ENCODE results near the gene AKR1B1. TPM values are rescaled to one million over a fixed set of nuclear protein-coding genes. Genes with fewer than 3 reads are reported as not detected.

Gene AKR1B1
- polyA plus RNA-seq, 4 donors, result 95.5 to 117 (median 107) TPM

DNA sequence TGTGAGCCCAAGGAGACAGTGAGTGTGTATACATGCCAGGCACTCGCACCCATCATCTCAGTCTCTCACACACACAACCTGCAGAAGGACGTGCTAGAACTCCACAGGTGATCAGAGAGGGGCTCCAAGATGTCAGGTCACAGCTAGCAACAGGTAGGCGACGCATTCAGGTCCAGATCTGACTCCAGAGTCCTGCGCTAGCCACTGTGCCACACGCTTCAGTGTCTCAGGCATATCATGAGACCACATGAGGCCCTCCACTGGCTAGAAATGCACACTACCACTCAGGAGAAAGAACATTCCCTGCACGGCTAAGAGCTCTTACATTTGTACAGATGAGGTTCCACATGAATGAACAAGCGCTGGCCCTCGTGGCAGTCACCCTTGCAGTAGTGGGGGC lies 11.5 kb downstream of the AKR1B1 start:
- DNase-seq (ENCODE audit: low read depth in 4 of 4, low spot score in 2 of 4), result no peak

DNA sequence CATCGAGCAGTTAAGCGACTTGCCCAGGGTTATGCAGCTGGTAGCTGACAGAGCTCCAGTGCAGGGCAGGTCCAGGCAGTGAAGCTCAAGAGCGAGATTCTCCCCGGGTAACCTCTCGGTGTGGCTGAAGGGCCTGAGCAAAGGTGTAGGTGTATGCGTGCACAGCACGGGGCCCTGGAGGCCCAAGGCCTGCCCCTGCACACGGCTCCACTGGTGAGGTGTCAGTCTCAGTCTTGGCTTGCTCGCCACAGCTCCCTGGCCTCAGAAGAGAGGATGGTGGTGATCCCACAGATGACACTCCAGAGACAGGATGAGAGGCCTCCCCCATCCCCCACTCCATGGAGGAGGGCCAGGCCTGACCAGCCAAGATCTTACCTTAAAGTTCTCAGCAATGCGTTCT lies 12.0 kb downstream of the AKR1B1 start:
- DNase-seq (ENCODE audit: low read depth in 4 of 4, low spot score in 2 of 4), result no peak

DNA sequence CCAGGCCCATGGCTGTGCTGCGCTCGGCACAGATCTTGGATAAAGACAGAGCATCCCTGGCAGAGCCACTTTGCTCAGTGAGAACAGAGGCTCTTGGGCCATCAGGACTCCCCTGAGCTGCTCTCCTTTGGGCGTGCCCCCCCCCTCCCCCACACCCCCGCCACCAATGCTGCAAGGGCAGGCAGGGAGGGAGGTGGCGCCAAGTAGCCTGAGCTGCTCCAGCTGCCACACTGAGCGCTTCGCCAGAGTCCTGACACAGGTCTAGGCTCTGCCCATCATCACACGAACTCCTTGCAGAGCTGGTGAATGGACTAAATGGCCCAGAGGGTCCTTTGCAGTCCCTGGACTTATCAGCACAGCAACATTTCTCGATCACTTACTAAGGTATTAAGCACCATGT lies 12.5 kb downstream of the AKR1B1 start:
- DNase-seq (ENCODE audit: low read depth in 4 of 4, low spot score in 2 of 4), result no peak

DNA sequence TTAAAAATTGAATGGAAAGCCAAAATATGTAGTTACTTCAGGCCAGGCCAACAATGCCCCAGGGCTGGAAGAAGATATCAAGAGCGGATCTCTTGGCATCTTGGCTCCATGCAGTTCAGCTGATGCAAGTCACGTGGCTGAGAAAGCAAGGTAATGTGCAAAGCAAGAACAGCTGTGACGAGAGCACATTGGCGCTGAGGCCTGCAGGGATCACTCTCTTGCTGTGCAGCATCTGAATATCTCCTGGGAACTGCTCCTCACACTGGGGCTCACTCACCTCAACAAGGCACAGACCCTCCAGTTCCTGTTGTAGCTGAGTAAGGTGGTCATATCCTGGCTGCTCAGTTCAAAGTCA lies 14.0 kb downstream of the AKR1B1 start:
- no peak for DNase-seq (ENCODE audit: low read depth in 4 of 4, low spot score in 2 of 4)

DNA sequence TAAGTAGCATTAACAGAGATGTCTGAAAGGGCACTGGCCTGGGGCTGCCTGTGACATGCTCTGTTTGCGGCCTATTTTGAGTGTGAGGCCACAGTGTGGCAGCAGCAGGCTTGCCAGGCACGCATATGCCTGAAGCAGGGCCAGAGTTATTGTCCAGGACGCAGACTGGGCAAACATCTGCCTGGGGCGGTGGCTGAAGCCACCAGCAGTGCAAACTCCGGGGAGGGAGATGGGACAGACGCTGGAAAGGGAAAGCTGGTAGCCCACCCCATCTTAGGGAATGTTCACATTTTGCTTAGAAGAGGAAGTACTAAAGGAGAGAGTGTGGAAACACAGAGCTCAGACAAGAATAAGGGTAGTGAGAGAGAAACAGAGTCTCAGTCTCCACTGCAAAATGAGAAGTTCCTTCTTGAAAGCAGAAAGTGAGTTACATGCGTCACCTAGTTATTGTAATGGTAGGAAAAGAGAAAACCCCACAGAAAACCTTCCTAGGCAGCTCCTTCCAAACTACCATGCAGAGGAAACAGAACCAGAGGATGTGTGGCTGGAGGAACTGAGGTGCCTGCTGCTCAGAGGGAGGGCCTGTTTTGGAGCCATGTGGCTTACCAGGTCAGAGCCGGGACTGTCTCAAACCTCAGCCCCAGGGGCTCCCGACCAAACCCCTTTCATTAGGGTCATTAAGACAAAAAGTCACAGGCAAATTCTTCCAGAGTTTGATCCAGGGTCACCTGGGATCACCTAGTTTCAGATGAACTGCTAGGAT lies 14.5 kb downstream of the AKR1B1 start:
- DNase-seq (ENCODE audit: low read depth in 4 of 4, low spot score in 2 of 4), result no peak

DNA sequence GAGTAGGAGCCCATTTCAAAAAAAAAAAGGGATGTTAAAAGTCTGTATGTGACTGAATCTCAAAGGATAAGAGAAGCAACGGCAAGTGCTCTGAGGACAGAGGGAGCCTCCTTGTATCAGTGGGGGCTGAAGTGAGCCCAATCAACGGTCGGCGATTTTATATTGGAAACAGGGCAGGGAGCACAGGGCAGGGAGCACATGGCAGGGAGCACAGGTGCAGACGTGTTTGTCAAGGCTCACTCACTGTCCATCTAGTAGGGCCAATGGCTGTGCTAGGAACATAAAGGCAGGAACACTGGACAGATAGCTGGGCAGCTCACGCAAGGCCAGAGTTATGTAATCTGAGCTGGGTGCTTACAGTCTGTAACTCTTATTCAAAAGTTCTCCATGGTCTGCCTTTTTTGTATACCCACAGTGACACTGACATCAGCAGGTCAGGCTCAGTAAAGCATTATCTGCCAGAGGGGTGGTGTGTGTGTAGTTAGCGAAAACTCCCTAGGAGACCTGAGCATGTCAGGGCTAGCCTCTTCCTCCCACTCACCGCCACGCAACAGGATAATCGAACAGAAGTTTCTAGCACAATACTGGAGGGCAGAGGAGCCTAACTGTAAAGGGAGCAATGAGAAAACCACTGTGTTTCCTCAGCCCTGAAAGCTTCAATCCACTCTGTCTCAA lies 15.4 kb downstream of the AKR1B1 start:
- no peak for DNase-seq (ENCODE audit: low read depth in 4 of 4, low spot score in 2 of 4)

DNA sequence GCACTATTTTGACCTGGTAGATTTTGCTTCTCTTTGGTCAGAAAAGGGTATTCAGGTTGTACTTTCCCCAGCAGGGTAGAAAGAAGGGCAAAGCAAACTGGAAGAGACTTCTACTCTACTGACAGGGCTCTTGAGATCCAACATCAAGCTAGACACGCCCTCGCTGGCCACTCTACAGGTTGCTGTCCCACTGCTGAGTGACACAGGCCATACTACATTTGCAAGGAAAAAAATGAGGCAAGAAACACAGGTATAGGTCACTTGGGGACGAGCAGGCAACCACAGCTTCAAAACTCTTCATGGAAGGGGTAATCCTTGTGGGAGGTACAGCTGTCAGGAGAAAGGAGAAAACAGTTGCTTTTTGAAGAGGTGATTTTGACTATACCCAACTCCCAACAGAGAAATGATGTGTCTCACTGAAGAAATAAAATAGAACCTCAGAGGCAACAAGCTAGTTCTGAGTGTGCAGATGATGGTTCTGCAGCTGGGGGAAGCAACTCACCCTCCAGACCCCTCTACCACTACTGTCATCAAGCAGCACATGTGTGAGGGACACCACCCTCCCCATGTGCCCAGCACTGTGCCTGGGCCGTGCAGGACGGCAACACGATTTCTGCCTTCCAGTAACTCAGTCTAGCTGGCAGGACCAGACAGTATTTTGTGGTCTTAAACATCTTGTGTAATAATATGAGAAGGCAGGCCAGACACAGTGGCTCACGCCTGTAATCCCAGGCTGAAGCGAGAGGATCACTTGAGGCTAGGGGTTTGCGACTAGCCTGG lies 16.3 kb downstream of the AKR1B1 start:
- no peak for DNase-seq (ENCODE audit: low read depth in 4 of 4, low spot score in 2 of 4)

DNA sequence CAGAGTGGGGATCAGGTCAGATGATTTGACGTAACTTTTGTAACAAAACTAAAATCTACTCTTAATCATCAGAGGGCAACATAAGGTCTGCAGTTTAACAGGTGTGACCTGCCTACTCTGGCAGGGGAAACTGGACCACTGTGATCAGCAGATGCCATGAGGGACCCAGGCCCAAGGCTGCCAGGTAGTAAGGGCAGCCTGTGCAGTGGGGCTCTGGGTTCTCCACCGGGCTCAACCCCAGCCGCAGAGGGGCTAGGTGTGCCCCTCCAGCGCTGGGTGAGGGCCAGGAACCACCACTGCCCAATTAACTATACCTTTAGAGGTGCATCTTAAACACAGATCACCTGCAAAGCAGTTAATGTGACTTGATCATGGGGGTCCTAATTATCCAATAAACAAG lies 17.6 kb downstream of the AKR1B1 start:
- DNase-seq (ENCODE audit: low read depth in 4 of 4, low spot score in 2 of 4), result no peak

DNA sequence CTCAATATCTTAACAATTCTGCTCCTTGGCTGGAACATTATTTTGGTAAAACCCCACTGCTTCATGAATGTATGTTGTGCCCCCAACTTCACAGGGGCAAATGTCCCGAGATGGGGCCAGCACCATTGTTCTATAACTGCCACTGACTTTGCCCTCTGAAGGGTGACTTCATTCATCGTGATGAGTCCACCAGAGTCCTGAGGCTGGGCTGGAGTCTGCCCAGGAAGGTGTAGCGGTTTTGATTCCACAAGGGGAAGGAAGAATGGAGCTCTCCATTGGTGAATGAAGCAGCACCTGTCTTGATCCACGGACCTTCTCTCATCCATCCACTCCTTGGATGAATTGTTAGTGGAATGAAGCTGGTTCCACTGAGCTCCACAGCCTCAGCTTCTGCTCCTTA lies 18.4 kb downstream of the AKR1B1 start:
- no peak for DNase-seq (ENCODE audit: low read depth in 4 of 4, low spot score in 2 of 4)

DNA sequence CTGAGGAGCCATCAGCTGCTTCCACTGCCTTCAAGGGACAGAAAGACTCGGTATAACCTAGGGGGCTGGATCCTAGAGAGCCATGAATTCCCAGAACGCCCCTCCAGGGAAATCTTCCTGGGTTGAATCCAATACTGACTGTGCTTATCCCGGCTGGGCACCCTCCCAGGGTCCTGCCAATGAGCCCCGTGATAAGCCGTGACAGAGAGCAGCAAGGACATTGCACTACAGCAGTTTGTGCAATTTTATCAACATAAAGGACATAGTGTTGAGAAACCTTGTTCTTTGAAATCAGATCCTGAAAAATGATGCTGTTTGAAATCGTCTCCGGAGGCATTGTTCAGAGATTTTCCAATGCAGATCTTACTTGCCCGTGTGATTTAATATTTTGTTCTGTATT lies 18.8 kb downstream of the AKR1B1 start:
- no peak for DNase-seq (ENCODE audit: low read depth in 4 of 4, low spot score in 2 of 4)

DNA sequence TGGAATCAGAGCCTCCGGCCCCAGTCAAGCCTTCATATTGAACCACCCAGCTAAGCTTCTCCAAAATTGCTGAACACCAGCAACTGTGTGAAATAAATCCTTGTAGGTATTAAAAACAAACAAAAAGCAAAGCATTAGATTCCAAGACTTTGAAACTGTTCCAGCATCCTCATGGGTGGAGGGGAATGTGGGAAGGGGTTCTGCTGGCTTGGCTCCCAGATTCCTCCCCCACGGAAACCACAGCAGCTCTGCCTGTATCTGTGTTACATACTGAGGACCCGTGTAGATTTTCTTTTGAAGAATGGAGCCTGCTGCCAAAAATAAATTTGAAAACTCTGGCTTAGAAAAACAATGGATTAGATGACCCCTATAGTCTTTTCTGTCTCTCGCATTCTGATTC lies 20.0 kb downstream of the AKR1B1 start:
- DNase-seq (ENCODE audit: low read depth in 4 of 4, low spot score in 2 of 4), result no peak

DNA sequence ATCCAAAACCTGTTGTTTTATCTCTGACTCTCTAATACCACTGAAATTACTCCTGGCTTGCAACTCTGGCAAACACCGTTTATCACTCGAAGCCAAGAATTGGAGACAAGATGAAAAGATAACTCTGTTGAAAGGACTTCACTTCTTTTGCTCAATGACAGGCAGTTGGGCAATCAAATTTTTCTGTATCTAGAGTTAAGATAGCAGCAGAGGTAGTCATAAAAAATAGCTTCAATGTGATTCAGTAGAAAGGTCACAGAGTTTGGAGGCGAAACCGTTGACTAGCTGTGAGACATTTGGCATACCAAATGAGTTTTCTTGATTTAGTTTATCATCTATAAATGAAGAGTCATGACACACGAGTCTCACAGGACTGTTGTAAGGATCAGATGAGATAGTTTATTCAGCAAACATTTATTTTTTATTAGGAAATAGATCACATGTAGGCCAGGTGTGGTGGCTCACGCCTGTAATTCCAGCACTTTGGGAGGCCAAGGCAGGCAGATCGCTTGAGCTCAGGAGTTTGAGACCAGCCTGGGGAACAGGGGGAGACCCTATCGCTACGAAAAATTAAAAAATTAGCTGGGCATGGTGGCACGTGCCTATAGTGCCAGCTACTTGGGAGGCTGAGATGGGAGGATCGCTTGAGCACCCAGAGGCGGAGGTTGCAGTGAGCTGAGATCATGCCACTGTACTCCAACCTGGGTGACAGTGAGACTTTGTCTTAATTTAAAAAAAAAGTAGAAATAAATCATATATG lies 23.6 kb downstream of the AKR1B1 start:
- DNase-seq (ENCODE audit: low read depth in 4 of 4, low spot score in 2 of 4), result no peak

DNA sequence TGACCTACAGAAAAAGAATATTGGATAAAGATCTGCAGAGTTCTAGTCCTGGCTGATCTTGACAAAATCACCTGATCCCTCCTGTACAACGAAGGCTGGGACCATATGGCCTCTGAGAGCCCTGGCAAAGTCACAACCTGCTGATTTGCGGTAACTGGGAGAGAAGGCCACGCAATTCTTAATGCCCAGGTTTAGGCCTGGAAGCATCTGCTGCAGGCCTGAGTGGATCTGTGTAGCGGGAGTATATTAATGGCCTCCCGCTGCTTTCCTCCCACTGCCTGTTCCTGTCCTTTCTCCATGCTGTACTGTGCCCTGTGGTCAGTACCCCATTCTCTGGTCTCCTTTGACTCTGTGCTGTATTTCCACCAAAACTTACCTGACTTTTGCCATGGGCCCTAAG lies 24.2 kb downstream of the AKR1B1 start:
- DNase-seq (ENCODE audit: low read depth in 4 of 4, low spot score in 2 of 4), result no peak

DNA sequence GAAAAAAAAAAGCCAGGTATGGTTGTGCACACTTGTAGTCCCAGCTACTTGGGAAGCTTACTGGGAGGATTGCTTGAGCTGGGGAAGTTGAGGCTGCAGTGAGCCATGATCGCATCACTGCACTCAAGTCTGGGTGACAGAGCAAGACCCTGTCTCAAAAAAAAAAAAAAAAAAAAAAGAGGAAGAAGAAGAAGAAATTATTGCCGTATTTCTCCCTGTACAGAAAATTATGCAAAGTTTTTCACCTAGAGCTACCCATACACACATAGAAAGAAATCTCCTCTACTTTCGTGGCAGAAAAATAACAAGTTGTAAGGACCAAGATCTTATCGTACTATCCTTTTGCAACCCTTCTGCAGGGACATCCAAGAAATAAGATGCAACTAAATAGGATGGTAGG lies 25.5 kb downstream of the AKR1B1 start:
- no peak for DNase-seq (ENCODE audit: low read depth in 4 of 4, low spot score in 2 of 4)

DNA sequence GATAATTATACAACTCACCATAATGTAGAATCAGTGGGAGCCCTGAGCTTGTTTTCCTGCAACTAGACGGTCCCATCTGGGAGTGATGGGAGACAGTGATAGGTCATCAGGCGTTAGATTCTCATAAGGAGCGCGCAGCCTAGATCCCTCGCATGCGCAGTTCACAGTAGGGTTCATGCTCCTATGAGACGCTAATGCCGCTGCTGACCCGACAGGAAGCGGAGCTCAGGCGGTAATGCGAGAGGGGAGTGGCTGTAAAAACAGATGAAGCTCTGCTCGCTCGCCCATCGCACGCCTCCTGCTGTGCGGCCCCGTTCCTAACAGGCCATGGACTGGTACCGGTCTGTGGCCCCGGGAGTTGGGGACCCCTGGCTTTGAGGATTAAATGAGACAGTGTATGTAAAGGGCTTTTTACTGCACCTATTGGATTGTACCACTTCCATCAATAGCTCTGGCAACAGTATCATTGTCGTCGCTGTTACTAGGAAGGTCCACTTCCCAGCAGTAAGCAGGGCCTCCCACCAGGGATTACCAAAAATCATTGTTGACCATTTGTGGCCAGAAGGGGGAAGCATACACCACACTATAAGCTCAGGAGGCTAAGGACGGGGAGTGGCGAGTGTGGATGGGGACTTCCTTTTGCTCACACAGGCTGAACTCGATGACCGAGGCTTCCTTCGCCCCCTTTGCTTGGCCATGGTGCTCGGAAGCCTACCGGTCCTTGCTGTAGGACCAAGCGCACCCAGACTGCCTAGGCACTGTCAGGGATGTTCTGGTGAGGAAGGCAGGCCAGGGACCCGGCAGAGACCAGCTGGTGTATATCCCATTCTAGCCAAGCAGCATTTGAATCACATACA lies 26.4 kb downstream of the AKR1B1 start:
- DNase-seq (ENCODE audit: low read depth in 4 of 4, low spot score in 2 of 4), result peak; percentile 74 to 92 (median 87)

DNA sequence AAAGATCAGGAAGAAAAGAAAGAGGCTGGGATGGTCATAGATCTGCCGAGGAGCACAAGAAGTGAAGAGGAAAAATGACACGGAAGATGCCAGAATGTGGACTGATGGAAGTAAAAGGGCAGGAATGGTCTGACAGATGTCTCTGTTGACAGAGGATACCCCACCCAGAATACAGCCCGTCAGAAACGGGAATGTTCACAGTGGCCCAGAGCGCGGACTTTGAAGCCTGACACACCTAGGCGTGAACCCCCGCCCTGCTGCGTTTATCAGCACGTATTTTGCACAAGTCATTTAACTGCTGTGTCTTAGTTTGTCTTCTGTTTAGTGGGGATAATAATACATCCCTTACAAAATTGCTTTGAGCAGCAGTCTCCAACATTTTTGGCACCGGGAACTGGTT lies 27.1 kb downstream of the AKR1B1 start:
- DNase-seq (ENCODE audit: low read depth in 4 of 4, low spot score in 2 of 4), result no peak

DNA sequence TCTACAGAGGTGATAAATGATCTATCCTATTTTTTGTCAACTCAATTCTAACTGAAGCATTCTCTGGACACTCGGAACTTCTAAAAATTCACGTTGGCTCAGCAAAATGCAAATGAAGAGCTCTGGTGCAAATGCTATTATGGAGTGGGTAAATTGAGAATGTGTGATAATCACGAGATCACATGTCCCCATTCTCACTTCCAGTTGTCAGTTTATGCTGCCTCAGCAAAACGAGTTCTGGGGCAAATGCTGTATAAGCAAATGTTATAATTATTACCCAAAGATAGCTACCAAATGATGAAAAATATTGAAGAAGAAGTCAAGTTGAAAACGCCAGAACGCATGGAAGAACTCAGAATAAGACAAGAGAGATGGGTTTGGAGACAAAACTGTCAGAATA lies 29.4 kb downstream of the AKR1B1 start:
- DNase-seq (ENCODE audit: low read depth in 4 of 4, low spot score in 2 of 4), result no peak

DNA sequence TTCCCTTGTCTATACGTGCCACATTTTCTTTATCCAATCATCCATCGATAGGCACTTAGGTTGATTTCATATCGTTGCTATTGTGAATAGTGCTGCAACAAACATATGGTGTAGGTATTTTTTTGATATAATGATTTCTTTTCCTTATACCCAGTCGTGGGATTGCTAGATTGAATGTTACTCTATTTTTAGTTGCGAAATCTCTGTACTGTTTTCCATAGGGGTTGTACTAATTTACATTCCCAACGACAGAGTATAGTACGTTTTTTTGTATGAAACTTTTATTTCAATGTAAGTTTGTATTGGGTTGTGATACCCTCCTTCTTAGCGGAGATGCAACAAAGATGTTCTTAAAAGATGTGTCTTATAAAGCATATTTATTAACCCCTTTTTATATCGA lies 30.0 kb downstream of the AKR1B1 start:
- DNase-seq (ENCODE audit: low read depth in 4 of 4, low spot score in 2 of 4), result no peak

DNA sequence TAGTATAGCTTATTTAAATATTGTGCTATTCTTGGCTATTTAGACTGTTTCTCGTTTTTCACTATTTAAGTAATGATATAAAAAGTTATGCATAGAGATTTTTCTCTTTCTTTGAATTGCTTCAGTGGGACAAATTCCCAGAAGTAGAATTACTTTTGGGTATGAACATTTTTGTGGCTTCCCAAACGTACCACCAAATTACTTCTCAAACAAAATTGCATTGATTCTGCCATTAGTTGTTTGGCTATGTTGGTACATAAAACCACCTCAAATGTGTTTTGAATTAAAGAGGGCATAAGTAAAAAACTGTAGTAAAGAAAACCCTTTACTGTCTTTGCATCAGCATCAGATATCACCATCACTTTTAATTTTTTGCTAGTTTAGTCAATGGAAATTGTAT lies 31.0 kb downstream of the AKR1B1 start:
- DNase-seq (ENCODE audit: low read depth in 4 of 4, low spot score in 2 of 4), result no peak

DNA sequence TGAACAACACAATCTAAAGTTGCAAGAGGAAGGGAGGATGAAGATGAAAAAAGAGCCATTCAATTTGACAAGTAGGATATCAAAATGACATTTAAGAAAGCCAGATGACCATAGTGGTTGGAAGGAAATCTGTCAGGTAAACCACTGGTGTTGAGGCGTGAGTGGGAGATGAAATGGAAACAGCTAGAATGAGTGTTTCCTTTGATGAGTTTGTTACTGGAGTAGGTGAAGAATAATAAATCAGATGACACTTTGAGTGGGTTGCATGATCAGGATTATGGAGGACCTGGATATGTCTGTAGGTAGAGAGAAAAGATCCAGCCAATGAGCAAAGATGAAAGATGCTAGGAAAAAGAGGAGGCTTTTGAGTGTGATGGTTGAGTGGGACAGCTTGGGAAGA lies 33.1 kb downstream of the AKR1B1 start:
- no peak for DNase-seq (ENCODE audit: low read depth in 4 of 4, low spot score in 2 of 4)

All from left renal cortex interstitium (tissue), 4 donors.